Testis (tissue), 3 donors: ENCODE data around the gene SPIRE2. TPM values are rescaled to one million over a fixed set of nuclear protein-coding genes. Genes with fewer than 3 reads are reported as not detected.
"Not testable (repeated sequence)": the region's sequence is repeated elsewhere in the genome, so short reads cannot be mapped to it uniquely, and the experiment has no call there.

Experiments used
- DNase-seq: peaks from one replicate; pipeline ENCODE4 v3.0.0-alpha.2; 2019
- H3K27ac ChIP-seq, 2 donors: fragments of 200-600 bp; sonication (generic); one replicate each; pipeline ENCODE4 v1.5.1; 2019
- H3K27me3 ChIP-seq: fragments of 200-600 bp; sonication (generic); one replicate; pipeline ENCODE4 v1.5.1; 2019
- H3K36me3 ChIP-seq: fragments of 200-600 bp; sonication (generic); one replicate; pipeline ENCODE4 v1.5.1; 2017; ENCODE audit warnings: low read depth; ENCODE audit errors: missing control alignments
- H3K4me1 ChIP-seq: fragments of 200-600 bp; sonication (generic); one replicate; pipeline ENCODE4 v1.5.1; 2019
- H3K4me3 ChIP-seq, 2 donors: fragments of 200-600 bp; sonication (generic); one replicate each; pipeline ENCODE4 v1.5.1; 2017 to 2019
- H3K9me3 ChIP-seq: fragments of 200-600 bp; sonication (generic); one replicate; pipeline ENCODE4 v1.5.1; 2017
- POLR2A ChIP-seq: fragments of 450-650 bp; IDR thresholded peaks from one replicate; pipeline ENCODE4 v1.6.1; 2017; ENCODE audit warnings: antibody characterized with exemption, mild to moderate bottlenecking, moderate library complexity
- WGBS, 2 donors: methylation state at CpG; one replicate each; pipeline ENCODE4 v1.1.5; 2018; 5-methylcytosine and 5-hydroxymethylcytosine counted together
- intact Hi-C: fragments of 100-400 bp; cut with DNase I; formaldehyde crosslinking; loops from one replicate; pipeline ENCODE4 v1.15.1; 2023; ENCODE audit warnings: low total_unique reads
- polyA plus RNA-seq: library from polyadenylated mRNA; stranded (reverse); fragments of 350-450 nt; fragmentation: Illumina TruSeq; extraction: RNeasy Lipid Tissue Mini Kit (QIAGEN cat#74804); gene quantifications from one replicate; pipeline ENCODE4 v1.2.3, GENCODE V29; 2014; ENCODE audit warnings: low read depth, low replicate concordance; ENCODE audit not compliant: insufficient read depth
- total RNA-seq, 2 donors: library from RNA; depleted of rRNA; stranded (reverse); fragments of >200 nt; gene quantifications; one replicate each; pipeline ENCODE4 v1.2.3, GENCODE V29; 2016
- TF ChIP-seq, protein P1 (sequence below), 3 experiments: fragments of 450-650 bp in 2 of 3; fragments of 200-600 bp in 1 of 3; sonication (generic) in 1 of 3; IDR thresholded peaks; one replicate each; pipeline ENCODE4 v1.5.1; 2016 to 2019; ENCODE audit warnings: antibody characterized with exemption in 3 of 3, mild to moderate bottlenecking in 2 of 3, moderate library complexity in 1 of 3

SPIRE2 gene
- total and polyA plus RNA-seq, 3 donors from 2014 or later = 11.5 to 31.3 (median 20.9) TPM

DNA sequence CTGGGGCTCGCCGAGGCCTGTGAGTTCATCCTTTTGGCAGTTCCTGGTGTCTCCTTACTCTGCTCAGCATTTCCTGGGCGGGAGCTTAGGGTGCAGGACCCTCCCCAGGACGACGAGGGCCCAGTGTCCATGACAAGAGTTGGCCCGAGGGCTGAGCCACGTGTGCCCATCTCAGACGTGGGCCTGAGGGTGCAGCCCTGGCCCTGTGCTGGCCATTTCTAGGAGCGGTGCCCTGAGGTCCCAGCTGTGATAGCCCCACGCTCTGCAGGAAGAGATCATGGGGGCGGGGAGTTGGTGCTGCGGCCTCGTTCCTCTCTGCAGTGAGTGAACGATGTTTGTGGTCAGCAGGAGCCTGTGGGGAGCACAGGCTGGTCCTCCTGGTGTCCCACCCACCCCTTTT is 84.4 kb downstream of the SPIRE2 start:
- no peak for TF ChIP-seq POLR2A
- TF ChIP-seq, protein P1, sequence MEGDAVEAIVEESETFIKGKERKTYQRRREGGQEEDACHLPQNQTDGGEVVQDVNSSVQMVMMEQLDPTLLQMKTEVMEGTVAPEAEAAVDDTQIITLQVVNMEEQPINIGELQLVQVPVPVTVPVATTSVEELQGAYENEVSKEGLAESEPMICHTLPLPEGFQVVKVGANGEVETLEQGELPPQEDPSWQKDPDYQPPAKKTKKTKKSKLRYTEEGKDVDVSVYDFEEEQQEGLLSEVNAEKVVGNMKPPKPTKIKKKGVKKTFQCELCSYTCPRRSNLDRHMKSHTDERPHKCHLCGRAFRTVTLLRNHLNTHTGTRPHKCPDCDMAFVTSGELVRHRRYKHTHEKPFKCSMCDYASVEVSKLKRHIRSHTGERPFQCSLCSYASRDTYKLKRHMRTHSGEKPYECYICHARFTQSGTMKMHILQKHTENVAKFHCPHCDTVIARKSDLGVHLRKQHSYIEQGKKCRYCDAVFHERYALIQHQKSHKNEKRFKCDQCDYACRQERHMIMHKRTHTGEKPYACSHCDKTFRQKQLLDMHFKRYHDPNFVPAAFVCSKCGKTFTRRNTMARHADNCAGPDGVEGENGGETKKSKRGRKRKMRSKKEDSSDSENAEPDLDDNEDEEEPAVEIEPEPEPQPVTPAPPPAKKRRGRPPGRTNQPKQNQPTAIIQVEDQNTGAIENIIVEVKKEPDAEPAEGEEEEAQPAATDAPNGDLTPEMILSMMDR (IDR thresholded peaks at IDR 0.05) = no peak
- Histone ChIP-seq H3K4me1 (peaks cover 9% of the 10 kb centered on the region), H3K9me3 (no peaks in the 10 kb centered on the region), H3K4me3 (no peak overlapping the region), H3K27me3 (no peaks in the 10 kb centered on the region), H3K36me3 (no peaks in the 10 kb centered on the region), H3K27ac (no peak overlapping the region)
- intact Hi-C loops = no loop called here
- WGBS, 2 donors = 40 to 78% methylated on average over 2 to 14 of the region's 14 CpGs
- DNase-seq = no peak

DNA sequence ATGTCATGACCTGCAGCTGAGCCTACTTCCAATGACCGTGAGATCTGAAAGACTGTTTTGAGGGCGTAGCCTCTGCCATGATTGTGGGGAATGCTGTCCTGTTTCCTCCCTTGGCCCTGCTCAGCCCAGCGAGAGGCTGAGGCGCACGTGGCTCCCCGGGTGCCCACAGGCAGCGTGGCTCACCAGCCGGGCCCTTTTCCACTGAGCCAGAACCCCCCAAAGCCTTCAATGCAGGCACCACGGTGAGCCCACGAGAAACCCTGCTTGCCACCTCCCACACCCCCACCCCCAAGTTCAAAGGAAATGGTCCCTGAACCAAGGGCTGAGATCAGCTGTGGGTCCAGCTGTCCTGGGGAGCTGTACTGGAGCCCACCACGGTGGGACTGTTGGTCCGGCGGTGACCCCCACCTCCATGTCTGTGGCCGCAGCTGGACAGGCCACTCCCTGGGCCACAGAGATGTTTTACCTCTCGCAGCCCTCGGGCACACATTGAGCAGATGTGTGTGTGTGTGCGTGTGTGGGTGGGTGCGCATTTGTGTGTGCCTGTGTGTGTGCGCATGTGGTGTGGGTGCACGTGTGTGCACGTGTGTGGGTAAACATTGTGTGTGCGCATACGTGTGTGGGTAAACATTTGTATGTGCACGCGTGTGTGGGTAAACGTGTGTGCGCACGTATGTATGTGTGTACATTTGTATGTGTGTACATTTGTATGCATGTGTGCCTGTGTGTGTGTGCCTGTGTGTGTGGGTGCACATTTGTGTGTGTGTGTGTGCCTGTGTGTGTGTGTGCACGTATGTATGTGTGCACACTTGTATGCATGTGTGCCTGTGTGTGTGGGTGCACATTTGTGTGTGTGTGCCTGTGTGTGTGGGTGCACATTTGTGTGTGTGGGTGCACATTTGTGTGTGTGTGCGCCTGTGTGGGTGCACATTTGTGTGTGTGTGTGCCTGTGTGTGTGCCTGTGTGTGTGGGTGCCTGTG is 85.4 kb downstream of the SPIRE2 start:
- WGBS, 2 donors = 76 to 83% methylated on average over 28 to 30 of the region's 30 CpGs
- no peak overlapping the region for H3K27ac ChIP-seq
- no peaks in the 10 kb centered on the region for H3K9me3 ChIP-seq
- H3K4me3 ChIP-seq = no peak overlapping the region
- no peak for TF ChIP-seq POLR2A
- TF ChIP-seq, protein P1 (IDR thresholded peaks at IDR 0.05) = no peak
- DNase-seq = no peak
- intact Hi-C loops = no loop called here
- no peaks in the 10 kb centered on the region for H3K36me3 ChIP-seq
- H3K27me3 ChIP-seq = no peaks in the 10 kb centered on the region
- peaks cover 19% of the 10 kb centered on the region for H3K4me1 ChIP-seq

DNA sequence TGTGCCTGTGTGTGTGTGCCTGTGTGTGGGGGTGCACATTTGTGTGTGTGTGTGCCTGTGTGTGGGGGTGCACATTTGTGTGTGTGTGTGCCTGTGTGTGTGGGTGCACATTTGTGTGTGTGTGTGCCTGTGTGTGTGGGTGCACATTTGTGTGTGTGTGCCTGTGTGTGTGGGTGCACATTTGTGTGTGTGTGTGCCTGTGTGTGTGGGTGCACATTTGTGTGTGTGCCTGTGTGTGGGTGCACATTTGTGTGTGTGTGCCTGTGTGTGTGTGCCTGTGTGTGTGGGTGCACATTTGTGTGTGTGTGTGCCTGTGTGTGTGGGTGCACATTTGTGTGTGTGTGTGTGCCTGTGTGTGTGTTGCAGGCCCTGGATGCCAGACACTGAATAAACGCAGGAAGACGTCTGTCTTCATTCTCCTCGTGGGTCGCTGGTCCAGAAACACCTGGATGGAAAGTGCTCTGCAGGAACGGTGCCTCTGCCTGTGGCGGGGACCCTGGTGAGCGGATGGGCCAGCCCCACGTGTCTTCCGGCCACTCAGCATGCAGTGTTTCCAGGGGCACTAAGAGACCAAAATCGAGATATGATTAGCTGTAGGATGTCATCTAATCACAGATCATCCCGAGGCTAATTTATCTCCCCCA is 86.5 kb downstream of the SPIRE2 start:
- H3K4me3 ChIP-seq, H3K9me3 ChIP-seq, H3K27ac ChIP-seq, H3K36me3 ChIP-seq, DNase-seq, H3K27me3 ChIP-seq, intact Hi-C loops: not testable (repeated sequence)
- WGBS, 2 donors = 58 to 66% methylated on average over 11 of the region's 11 CpGs
- H3K4me1 ChIP-seq = peaks cover 18% of the 10 kb centered on the region

DNA sequence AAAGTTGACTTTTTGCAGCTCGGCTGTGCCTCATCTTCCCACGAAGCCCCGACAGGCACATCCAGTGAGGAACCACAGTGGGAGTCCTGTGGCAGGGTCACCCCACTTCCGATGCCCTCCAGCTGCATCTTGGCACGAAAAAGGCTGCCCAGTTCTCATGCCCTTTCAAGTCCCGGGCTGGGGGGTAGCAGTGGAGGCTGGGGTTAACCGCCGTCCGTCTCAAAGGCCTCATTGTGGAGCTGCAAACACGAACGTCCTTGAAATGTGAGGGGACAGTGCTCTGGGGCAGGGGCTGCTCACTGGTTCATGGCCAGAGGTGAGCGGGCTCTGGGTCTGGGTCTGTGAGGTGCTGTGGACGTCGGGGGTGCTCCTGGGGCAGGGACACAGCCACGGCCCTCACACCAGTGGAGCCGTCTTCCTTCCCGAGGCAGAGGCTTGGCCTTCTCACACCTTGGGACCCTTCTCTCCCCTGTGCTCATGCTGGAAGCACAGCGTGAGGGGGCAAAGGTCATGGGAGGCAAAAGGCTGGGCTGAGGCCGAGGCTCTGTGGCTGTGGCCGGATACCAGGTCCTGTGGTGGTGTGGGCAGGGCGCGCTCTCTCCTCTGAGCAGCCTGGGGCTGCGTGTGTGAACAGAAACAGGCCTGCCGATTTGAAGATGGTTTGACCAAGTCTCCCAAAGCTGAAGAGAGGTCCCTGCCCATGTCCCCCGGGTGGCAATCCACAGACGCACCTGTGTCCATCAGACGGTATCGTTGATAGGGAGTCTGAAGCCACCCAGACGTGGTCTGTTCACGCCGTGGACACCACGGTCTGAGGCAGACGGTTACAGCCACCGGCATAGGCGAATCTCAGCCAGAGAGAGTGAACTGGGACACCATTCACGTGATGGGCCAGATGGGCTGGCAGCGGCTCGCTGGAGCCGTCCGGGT is 87.3 kb downstream of the SPIRE2 start:
- Histone ChIP-seq H3K9me3 (no peaks in the 10 kb centered on the region), H3K4me1 (peaks cover 14% of the 10 kb centered on the region), H3K4me3 (no peak overlapping the region), H3K36me3 (no peaks in the 10 kb centered on the region), H3K27me3 (no peaks in the 10 kb centered on the region), H3K27ac (no peak overlapping the region)
- intact Hi-C loops = no loop called here
- DNase-seq = no peak
- WGBS, 2 donors = 84 to 92% methylated on average over 12 to 40 of the region's 40 CpGs
- TF ChIP-seq, protein P1 (IDR thresholded peaks at IDR 0.05) = no peak
- no peak for TF ChIP-seq POLR2A
